HepG2 (cell line): Measurements from ENCODE around the gene CDH13. TPM values are rescaled to one million over a fixed set of nuclear protein-coding genes. Genes with fewer than 3 reads are reported as not detected.

Source experiments
- ATAC-seq: fragments of 200-7000 bp; cut with Tn5 transposase; 3 replicates; pipeline ENCODE4 v1.9.1; 2020; ENCODE audit warnings: mild to moderate bottlenecking, moderate library complexity
- BruUV-seq: library from RNA; stranded (reverse); fragments of 400-500 nt; replicated peaks from 2 replicates; lab custom pipeline; 2021; lab: Mats Ljungman, UMichigan
- CTCF ChIA-PET: fragments of 300-600 bp; formaldehyde crosslinking; extraction: SDS; loops from one replicate; lab custom pipeline; 2021; ENCODE audit warnings: low total read pairs, inconsistent platforms, low intra/inter-chr PET ratio; lab: Yijun Ruan, JAX
- POLR2A ChIA-PET: fragments of 350-600 bp; sonication (Branson Sonifier 250); formaldehyde crosslinking; loops from one replicate; lab custom pipeline; 2020; ENCODE audit warnings: antibody characterized with exemption, inconsistent platforms; lab: Yijun Ruan, JAX
- DNase-seq: peaks from one replicate; pipeline ENCODE4 v3.0.0-alpha.2; 2015; ENCODE audit warnings: low spot score
- FAIRE-seq: peaks from 3 replicates; lab custom pipeline; 2011; peaks lifted over from hg19 to GRCh38; lab: Jason Lieb, UNC
- H2AFZ ChIP-seq: one replicate; pipeline ENCODE4 v1.6.1; 2011; ENCODE audit warnings: low read length, inconsistent platforms
- H3K27ac ChIP-seq: fragments of 300-600 bp; 3 replicates; pipeline ENCODE4 v1.8.0; 2011; ENCODE audit warnings: mixed run types, mild to moderate bottlenecking, mixed read lengths, low read length, inconsistent platforms; ENCODE audit not compliant: insufficient read depth; ENCODE audit errors: extremely low read length
- H3K27me3 ChIP-seq, 2 experiments: fragments of 200-600 bp in 1 of 2; 2 replicates in 1 of 2; 3 replicates in 1 of 2; pipeline versions ENCODE4 v1.6.0 to v1.8.0; 2011; ENCODE audit warnings: low read length in 2 of 2, mild to moderate bottlenecking in 2 of 2, moderate library complexity in 2 of 2, inconsistent platforms in 1 of 2; ENCODE audit not compliant: insufficient read depth in 2 of 2, control insufficient read depth in 1 of 2
- H3K36me3 ChIP-seq, 2 experiments: fragments of 200-600 bp in 1 of 2; replicated peaks in 1 of 2; 2 replicates in 1 of 2; 3 replicates in 1 of 2; pipeline versions ENCODE4 v1.5.1 to v1.8.0; 2011; ENCODE audit warnings: low read length in 2 of 2, inconsistent platforms in 1 of 2; ENCODE audit not compliant: insufficient read depth in 2 of 2, control insufficient read depth in 1 of 2
- H3K4me1 ChIP-seq: 2 replicates; pipeline ENCODE4 v1.5.1; 2012; ENCODE audit warnings: low read length, inconsistent platforms; ENCODE audit not compliant: insufficient read depth
- H3K4me2 ChIP-seq: 2 replicates; pipeline ENCODE4 v1.6.0; 2011; ENCODE audit warnings: low read depth, low read length, inconsistent platforms
- H3K4me3 ChIP-seq, 3 experiments: fragments of 200-600 bp in 1 of 3; sonication (generic), shearing (Covaris generic) in 1 of 3; replicated peaks in 1 of 3; 2 replicates each; pipeline ENCODE4 v1.5.1; 2011 to 2016; ENCODE audit warnings: low read length in 3 of 3, inconsistent platforms in 2 of 3, low read depth in 2 of 3, mild to moderate bottlenecking in 2 of 3, control low read depth in 1 of 3, mixed read lengths in 1 of 3; ENCODE audit not compliant: insufficient read depth in 1 of 3
- H3K79me2 ChIP-seq: one replicate; pipeline ENCODE4 v1.6.1; 2011; ENCODE audit warnings: low read length, inconsistent platforms; ENCODE audit not compliant: insufficient read depth
- H3K9ac ChIP-seq: 2 replicates; pipeline ENCODE4 v1.6.0; 2011; ENCODE audit warnings: mild to moderate bottlenecking, low read depth, low read length, inconsistent platforms; ENCODE audit not compliant: insufficient read depth
- H3K9me3 ChIP-seq: 2 replicates; pipeline ENCODE4 v1.5.1; 2012; ENCODE audit warnings: mild to moderate bottlenecking, low read length
- H4K20me1 ChIP-seq: 2 replicates; pipeline ENCODE4 v1.6.0; 2011; ENCODE audit warnings: inconsistent platforms, mild to moderate bottlenecking, low read length, moderate library complexity; ENCODE audit not compliant: insufficient read depth
- ATF1 ChIP-seq: IDR thresholded peaks from 2 replicates; pipeline ENCODE4 v1.6.1; 2016; ENCODE audit warnings: mild to moderate bottlenecking, control low read depth
- LCORL ChIP-seq, 2 experiments: fragments of 450-650 bp in 1 of 2; sonication (generic) in 1 of 2; formaldehyde crosslinking in 1 of 2; IDR thresholded peaks; 2 replicates each; pipeline versions ENCODE4 v1.5.0 to v1.6.1; 2017 to 2020; ENCODE audit warnings: antibody characterized with exemption in 1 of 2, missing genetic modification reagents in 1 of 2
- MTA3 ChIP-seq: sonication (generic); formaldehyde crosslinking; IDR thresholded peaks from 2 replicates; pipeline ENCODE4 v1.4.0; 2020; ENCODE audit warnings: missing genetic modification reagents
- RFXAP ChIP-seq: sonication (generic); formaldehyde crosslinking; IDR thresholded peaks from 2 replicates; pipeline ENCODE4 v1.4.0; 2020; ENCODE audit warnings: missing genetic modification reagents, borderline replicate concordance
- RORA ChIP-seq: sonication (generic); formaldehyde crosslinking; IDR thresholded peaks from 2 replicates; pipeline ENCODE4 v1.5.0; 2020; ENCODE audit warnings: mild to moderate bottlenecking, missing genetic modification reagents, moderate library complexity
- SALL1 ChIP-seq: sonication (generic); formaldehyde crosslinking; IDR thresholded peaks from 2 replicates; pipeline ENCODE4 v1.8.0; 2022; ENCODE audit warnings: mild to moderate bottlenecking, missing genetic modification reagents
- SALL2 ChIP-seq: sonication (generic); formaldehyde crosslinking; IDR thresholded peaks from 2 replicates; pipeline ENCODE4 v1.8.1; 2023; ENCODE audit warnings: mild to moderate bottlenecking, missing genetic modification reagents, inconsistent platforms
- TRIM24 ChIP-seq: sonication (generic); formaldehyde crosslinking; IDR thresholded peaks from 2 replicates; pipeline ENCODE4 v1.8.0; 2022; ENCODE audit warnings: mild to moderate bottlenecking, missing genetic modification reagents
- ZBTB42 ChIP-seq: sonication (generic); formaldehyde crosslinking; IDR thresholded peaks from 2 replicates; pipeline ENCODE4 v1.5.0; 2020; ENCODE audit warnings: mild to moderate bottlenecking, missing genetic modification reagents
- ZNF331 ChIP-seq: sonication (generic); formaldehyde crosslinking; IDR thresholded peaks from 2 replicates; pipeline ENCODE4 v1.4.0; 2020; ENCODE audit warnings: missing genetic modification reagents
- ZNF557 ChIP-seq: sonication (generic); formaldehyde crosslinking; IDR thresholded peaks from 2 replicates; pipeline ENCODE4 v1.4.0; 2020; ENCODE audit warnings: missing genetic modification reagents
- ZNF83 ChIP-seq: sonication (generic); formaldehyde crosslinking; IDR thresholded peaks from 2 replicates; pipeline ENCODE4 v1.4.0; 2020; ENCODE audit warnings: missing genetic modification reagents, mild to moderate bottlenecking, borderline replicate concordance
- WGBS: methylation state at CpG from one replicate; pipeline ENCODE4 v1.1.6; 2017; ENCODE audit warnings: low lambda C conversion rate; 5-methylcytosine and 5-hydroxymethylcytosine counted together
- in situ Hi-C: cut with HindIII; loops from 2 replicates; pipeline ENCODE4 v1.10.0; 2017; ENCODE audit warnings: low pct_unique_long_range_greater_than_20kb; ENCODE audit not compliant: extremely low pct_ligation_motif_present
- intact Hi-C: fragments of 100-400 bp; cut with micrococcal nuclease; formaldehyde crosslinking; loops from one replicate; pipeline ENCODE4 v1.10.0; 2022; ENCODE audit not compliant: unreplicated experiment
- polyA plus RNA-seq, 8 experiments: library from polyadenylated mRNA; depleted of rRNA in 3 of 8; stranded (reverse) in 7 of 8; unstranded in 1 of 8; fragments of >200 nt; fragmentation: Illumina TruSeq in 4 of 8; extraction: Trizol in 4 of 8; gene quantifications; 2 replicates each; pipeline versions ENCODE4 v1.2.1 to v1.2.3, GENCODE V29; 2011 to 2016; ENCODE audit warnings: low read depth in 4 of 8, missing spikeins in 1 of 8, mixed read lengths in 1 of 8; ENCODE audit not compliant: insufficient read depth in 1 of 8
- total RNA-seq, 5 experiments: library from RNA; depleted of rRNA; stranded (reverse); fragments of >200 nt; fragmentation: Illumina TruSeq; extraction: Trizol; gene quantifications; 2 replicates each; pipeline ENCODE4 v1.2.3, GENCODE V29; 2016; ENCODE audit warnings: low read depth in 1 of 5
- TF ChIP-seq, protein P1 (sequence below): sonication (generic); formaldehyde crosslinking; IDR thresholded peaks from 2 replicates; pipeline ENCODE4 v1.4.0; 2020; ENCODE audit warnings: missing genetic modification reagents, borderline replicate concordance
- TF ChIP-seq, protein P2 (sequence below): sonication (generic); formaldehyde crosslinking; conservative IDR thresholded peaks from 2 replicates; pipeline ENCODE4 v1.5.0; 2020; ENCODE audit warnings: missing genetic modification reagents

The CDH13 gene
- total and polyA plus RNA-seq, 2 of the 13 experiments (the other 11 are each of a cell fraction or from before 2014, with no cell fraction given): not detected

DNA sequence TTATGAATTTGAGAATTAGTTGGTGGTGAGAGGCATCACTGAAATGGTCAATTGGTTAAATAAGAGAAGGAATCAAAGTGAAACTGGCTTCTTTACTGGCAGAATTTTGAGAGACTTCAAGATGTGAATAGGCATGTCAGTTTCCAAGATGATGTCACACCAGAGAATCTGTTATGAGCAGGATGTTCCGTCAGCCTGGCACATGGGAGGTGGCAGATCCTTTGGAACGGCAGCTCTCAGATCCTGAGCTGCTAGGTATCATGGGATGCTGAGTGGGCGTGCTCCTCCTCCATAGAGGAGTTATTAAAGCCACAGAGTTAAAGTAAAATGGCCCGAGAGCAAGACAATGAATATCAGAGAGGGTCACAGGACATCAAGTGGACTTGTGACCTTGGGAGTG lies 736.8 kb downstream of the CDH13 start:
- Histone ChIP-seq H3K4me3 (no peak overlapping the region), H3K79me2 (no peaks in the 10 kb centered on the region), H3K4me2 (no peak overlapping the region), H4K20me1 (no peaks in the 10 kb centered on the region), H3K9me3 (no peaks in the 10 kb centered on the region), H3K36me3 (no peaks in the 10 kb centered on the region), H2AFZ (no peak overlapping the region), H3K27me3 (peaks cover 0 to 2% of the 10 kb centered on the region in 2 experiments; a peak in 1 of 5 replicates), H3K9ac (no peak overlapping the region), H3K27ac (no peak overlapping the region), H3K4me1 (no peaks in the 10 kb centered on the region)
- POLR2A ChIA-PET: no interaction called here
- CTCF ChIA-PET: no interaction called here
- intact Hi-C loops: no loop called here
- no TSS peak for BruUV-seq
- DNase-seq: no peak
- WGBS: 9% methylated on average over 4 of the region's 4 CpGs
- no peak for FAIRE-seq
- no peak for ATAC-seq
- TF ChIP-seq RFXAP (CRISPR knock-in tag): no peak
- TF ChIP-seq, protein P1, sequence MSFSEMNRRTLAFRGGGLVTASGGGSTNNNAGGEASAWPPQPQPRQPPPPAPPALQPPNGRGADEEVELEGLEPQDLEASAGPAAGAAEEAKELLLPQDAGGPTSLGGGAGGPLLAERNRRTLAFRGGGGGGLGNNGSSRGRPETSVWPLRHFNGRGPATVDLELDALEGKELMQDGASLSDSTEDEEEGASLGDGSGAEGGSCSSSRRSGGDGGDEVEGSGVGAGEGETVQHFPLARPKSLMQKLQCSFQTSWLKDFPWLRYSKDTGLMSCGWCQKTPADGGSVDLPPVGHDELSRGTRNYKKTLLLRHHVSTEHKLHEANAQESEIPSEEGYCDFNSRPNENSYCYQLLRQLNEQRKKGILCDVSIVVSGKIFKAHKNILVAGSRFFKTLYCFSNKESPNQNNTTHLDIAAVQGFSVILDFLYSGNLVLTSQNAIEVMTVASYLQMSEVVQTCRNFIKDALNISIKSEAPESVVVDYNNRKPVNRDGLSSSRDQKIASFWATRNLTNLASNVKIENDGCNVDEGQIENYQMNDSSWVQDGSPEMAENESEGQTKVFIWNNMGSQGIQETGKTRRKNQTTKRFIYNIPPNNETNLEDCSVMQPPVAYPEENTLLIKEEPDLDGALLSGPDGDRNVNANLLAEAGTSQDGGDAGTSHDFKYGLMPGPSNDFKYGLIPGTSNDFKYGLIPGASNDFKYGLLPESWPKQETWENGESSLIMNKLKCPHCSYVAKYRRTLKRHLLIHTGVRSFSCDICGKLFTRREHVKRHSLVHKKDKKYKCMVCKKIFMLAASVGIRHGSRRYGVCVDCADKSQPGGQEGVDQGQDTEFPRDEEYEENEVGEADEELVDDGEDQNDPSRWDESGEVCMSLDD (CRISPR knock-in tag): no peak
- no peak for TF ChIP-seq ZNF557 (CRISPR knock-in tag)
- TF ChIP-seq ATF1 (CRISPR knock-in tag): no peak
- TF ChIP-seq, protein P2, sequence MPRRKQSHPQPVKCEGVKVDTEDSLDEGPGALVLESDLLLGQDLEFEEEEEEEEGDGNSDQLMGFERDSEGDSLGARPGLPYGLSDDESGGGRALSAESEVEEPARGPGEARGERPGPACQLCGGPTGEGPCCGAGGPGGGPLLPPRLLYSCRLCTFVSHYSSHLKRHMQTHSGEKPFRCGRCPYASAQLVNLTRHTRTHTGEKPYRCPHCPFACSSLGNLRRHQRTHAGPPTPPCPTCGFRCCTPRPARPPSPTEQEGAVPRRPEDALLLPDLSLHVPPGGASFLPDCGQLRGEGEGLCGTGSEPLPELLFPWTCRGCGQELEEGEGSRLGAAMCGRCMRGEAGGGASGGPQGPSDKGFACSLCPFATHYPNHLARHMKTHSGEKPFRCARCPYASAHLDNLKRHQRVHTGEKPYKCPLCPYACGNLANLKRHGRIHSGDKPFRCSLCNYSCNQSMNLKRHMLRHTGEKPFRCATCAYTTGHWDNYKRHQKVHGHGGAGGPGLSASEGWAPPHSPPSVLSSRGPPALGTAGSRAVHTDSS (CRISPR knock-in tag): no peak
- TF ChIP-seq ZBTB42: no peak
- TF ChIP-seq TRIM24 (CRISPR knock-in tag): no peak
- no peak for TF ChIP-seq ZNF83
- no peak for TF ChIP-seq RORA (CRISPR knock-in tag)
- no peak for TF ChIP-seq SALL1 (CRISPR knock-in tag)
- TF ChIP-seq ZNF331: no peak
- no peak for TF ChIP-seq LCORL (IDR thresholded peaks at IDR 0.05)
- no peak for TF ChIP-seq LCORL (CRISPR knock-in tag; IDR thresholded peaks at IDR 0.05)
- no peak for TF ChIP-seq SALL2 (CRISPR knock-in tag)
- no peak for TF ChIP-seq MTA3 (CRISPR knock-in tag)
- in situ Hi-C loops: no loop called here
